Erythroblast (primary cell): Measurements from ENCODE around the gene ZMYND11.
"Not testable (repeated sequence)": the region's sequence is repeated elsewhere in the genome, so short reads cannot be mapped to it uniquely, and the experiment has no call there.

Experiments used
- DNase-seq, 2 experiments: peaks; one replicate each; lab custom pipeline; 2025; lab: John Stamatoyannopoulos, UW
- GATA1 ChIP-seq: IDR thresholded peaks from 2 replicates; pipeline ENCODE4 v1.6.1; 2011; ENCODE audit warnings: low read depth, mild to moderate bottlenecking, control low read depth, low read length, moderate library complexity
- POLR2A ChIP-seq: IDR thresholded peaks from 2 replicates; pipeline ENCODE4 v1.6.1; 2011; ENCODE audit warnings: mild to moderate bottlenecking, low read length

Gene ZMYND11

GRCh38 chr10:287026-287709, 151.9 kb downstream of the ZMYND11 start:
- DNase-seq = no peak
- TF ChIP-seq POLR2A = no peak
- TF ChIP-seq GATA1 = no peak

- TF ChIP-seq POLR2A (no peak), GATA1 (no peak)
- no peak for DNase-seq
Observed at GRCh38 chr10:287814-288213, 152.6 kb downstream of the ZMYND11 start.

- no peak for TF ChIP-seq POLR2A
- no peak for TF ChIP-seq GATA1
- no peak for DNase-seq
Observed at GRCh38 chr10:288316-289200, 153.3 kb downstream of the ZMYND11 start.

- TF ChIP-seq GATA1 (no peak), POLR2A (no peak)
- no peak for DNase-seq
Observed at GRCh38 chr10:289581-289980, 154.3 kb downstream of the ZMYND11 start.

GRCh38 chr10:290026-290725, 154.9 kb downstream of the ZMYND11 start:
- DNase-seq = no peak
- TF ChIP-seq GATA1 (no peak), POLR2A (no peak)

- DNase-seq = no peak
- no peak for TF ChIP-seq GATA1
Observed at GRCh38 chr10:293636-294035, 158.4 kb downstream of the ZMYND11 start.

- TF ChIP-seq POLR2A (no peak), GATA1 (no peak)
- no peak for DNase-seq
Observed at GRCh38 chr10:297567-297966, 162.3 kb downstream of the ZMYND11 start.

- no peak for DNase-seq
- TF ChIP-seq GATA1 (no peak), POLR2A (no peak)
Observed at GRCh38 chr10:298033-298432, 162.8 kb downstream of the ZMYND11 start.

GRCh38 chr10:299512-299911, 164.3 kb downstream of the ZMYND11 start:
- TF ChIP-seq POLR2A (no peak), GATA1 (no peak)
- no peak for DNase-seq

GRCh38 chr10:299969-300368, 164.7 kb downstream of the ZMYND11 start:
- TF ChIP-seq GATA1 (no peak), POLR2A (no peak)

GRCh38 chr10:300580-300979, 165.3 kb downstream of the ZMYND11 start:
- DNase-seq = not testable (repeated sequence)

More at GRCh38 chr10:299969-300368, 164.7 kb downstream of the ZMYND11 start:
- DNase-seq = no peak

- no peak for DNase-seq
- TF ChIP-seq POLR2A (no peak), GATA1 (no peak)
Observed at GRCh38 chr10:301536-301935, 166.3 kb downstream of the ZMYND11 start.
